DMS153 treated with DMSO at 0.1 percent for 48 hours (cell line): ENCODE measurements around the gene COL24A1.
A peak's percentile ranks its signal among the peaks of the same experiment; 100 is the strongest.

Experiments
- DNase-seq: peaks from one replicate; lab custom pipeline; 2025; ENCODE audit not compliant: unreplicated experiment; lab: John Stamatoyannopoulos, UW

The COL24A1 gene

DNA sequence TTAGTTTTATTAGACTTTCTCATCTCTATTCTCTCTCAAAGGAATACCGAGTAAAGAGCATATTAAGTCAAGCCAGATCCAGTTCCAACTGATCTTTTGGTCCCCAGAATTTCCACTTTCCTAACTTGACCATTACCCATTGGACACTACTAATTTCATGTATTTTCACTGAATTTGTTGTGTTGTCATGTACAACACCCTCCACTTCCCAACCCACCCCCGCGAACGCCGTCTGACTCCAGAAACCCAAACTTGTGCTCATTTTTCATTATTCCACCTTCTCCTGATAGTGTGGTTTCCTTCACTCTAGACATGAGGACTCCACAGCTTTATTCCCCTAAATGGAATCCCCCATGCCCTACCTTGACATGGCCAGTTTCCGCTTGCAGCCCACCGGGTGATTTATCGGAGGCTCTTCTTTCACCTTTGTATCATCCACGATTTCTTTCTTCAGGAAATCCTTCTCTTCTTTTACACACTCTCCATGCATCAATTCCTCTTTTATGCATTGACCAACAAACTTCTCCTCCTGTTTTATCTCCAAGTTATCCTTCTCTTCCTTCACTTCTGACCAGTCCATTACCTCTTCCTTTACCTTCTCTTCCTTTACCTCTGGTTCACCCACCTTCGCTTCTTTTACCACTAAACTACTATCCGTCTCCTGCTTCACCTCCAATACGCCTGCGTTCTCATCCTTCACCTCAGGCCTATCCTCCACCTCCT is 449.1 kb downstream of the COL24A1 start:
- DNase-seq: no peak

GRCh38 chr1:85705940-85706339 is 450.6 kb downstream of the COL24A1 start:
- DNase-seq: no peak

GRCh38 chr1:85700422-85700821 is 456.1 kb downstream of the COL24A1 start:
- DNase-seq: no peak

GRCh38 chr1:85697895-85698294 is 458.7 kb downstream of the COL24A1 start:
- DNase-seq: no peak

GRCh38 chr1:85692730-85693314 is 463.8 kb downstream of the COL24A1 start:
- DNase-seq: peak; percentile 7

DNA sequence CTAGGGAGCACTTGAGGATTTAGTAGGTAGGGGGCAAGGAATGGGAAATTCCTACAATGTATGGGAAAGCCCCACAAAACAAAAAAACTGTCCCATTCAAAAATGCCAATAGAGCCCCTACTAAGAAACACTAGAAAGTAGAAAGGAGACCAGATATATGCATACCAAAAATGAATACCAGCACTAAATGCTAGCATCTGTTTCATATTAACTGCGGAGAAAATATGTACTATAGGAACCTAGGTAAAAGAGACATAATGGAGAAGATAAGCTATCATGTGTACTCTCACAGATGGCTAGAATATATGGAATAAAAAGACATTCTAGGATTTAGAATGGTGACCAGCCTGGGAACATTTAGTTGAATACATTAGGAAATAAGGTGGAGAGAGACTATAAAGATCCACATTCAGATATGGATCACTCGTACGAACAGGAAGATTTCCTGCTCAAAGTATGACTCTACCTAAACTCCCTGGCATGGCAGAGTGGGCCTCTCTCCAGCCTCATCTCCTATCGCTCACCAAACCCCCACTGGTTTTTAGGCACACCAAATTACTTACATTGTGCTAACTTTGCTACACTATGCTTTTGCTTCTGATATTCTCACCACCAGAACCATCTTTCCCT is 466.7 kb downstream of the COL24A1 start:
- no peak for DNase-seq

DNA sequence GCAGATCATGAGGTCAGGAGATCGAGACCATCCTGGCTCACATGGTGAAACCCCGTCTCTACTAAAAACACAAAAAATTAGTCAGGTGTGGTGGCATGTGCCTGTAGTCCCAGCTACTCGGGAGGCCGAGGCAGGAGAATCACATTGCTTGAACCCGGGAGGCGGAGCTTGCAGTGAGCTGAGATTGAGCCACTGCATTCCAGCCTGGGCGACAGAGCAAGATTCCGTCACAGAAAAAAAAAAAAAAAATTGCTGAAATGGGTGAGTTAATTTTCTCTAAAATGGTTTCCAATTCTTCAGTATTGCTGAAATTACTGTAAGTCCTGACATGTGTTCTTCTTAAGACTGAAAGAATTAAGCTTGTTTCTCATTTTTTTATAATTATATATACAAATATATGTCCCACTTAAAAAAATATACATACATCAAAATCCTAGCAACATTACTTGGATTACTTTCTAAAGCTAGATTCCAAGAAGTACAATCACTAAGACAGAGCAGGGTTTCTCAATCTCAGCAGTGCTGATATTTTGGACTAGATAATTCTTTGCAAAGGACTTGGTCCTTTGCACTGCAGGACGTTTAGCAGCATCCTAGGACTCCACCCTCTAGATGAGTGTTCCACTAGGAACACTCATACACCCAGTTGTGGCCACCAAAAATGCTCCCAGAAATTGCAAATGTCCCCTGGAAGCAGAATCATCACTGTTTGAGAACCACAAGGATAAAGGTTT is 473.1 kb downstream of the COL24A1 start:
- no peak for DNase-seq

- DNase-seq: no peak
Measured at GRCh38 chr1:85681087-85681486, 475.5 kb downstream of the COL24A1 start.
